AG09319 (cell line): Measurements from ENCODE around the gene RIPPLY3.
"Not testable (repeated sequence)": the region's sequence is repeated elsewhere in the genome, so short reads cannot be mapped to it uniquely, and the experiment has no call there.

Experiments used
- DNase-seq: peaks from one replicate; pipeline ENCODE4 v3.0.0-alpha.2; 2010; ENCODE audit warnings: low read depth; ENCODE audit errors: extremely low read depth
- TF ChIP-seq, protein P1 (sequence below): IDR thresholded peaks from 2 replicates; pipeline ENCODE4 v1.5.1; 2011; ENCODE audit warnings: low read depth, mild to moderate bottlenecking, inconsistent platforms, low read length, moderate library complexity

RIPPLY3 gene

DNA sequence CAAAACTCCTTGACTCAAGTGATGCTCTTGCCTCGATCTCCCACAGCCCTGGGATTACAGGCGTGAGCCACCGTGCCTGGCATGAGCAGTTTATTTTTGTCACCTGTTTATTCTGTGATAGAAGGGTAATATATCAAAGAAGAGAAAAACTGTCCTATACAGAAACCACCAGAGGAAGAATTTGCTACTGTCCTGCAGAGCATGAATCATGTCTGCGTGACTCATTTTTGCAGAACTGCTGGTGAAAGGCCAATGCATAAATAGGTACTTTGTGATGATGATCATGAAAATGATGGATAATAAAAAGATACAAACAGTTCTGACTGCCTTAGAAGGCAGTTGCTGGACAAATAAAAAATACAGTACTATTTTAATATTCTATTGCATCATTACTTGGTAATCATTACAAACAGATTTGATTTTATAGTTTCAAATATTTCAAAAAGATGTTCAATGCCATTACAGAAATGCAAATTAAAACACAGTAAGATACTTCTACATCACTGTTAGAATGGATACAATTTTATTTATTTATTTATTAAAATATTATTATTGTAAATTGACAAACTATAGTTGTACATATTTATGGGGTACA, 26.5 kb downstream of the RIPPLY3 start:
- TF ChIP-seq, protein P1, sequence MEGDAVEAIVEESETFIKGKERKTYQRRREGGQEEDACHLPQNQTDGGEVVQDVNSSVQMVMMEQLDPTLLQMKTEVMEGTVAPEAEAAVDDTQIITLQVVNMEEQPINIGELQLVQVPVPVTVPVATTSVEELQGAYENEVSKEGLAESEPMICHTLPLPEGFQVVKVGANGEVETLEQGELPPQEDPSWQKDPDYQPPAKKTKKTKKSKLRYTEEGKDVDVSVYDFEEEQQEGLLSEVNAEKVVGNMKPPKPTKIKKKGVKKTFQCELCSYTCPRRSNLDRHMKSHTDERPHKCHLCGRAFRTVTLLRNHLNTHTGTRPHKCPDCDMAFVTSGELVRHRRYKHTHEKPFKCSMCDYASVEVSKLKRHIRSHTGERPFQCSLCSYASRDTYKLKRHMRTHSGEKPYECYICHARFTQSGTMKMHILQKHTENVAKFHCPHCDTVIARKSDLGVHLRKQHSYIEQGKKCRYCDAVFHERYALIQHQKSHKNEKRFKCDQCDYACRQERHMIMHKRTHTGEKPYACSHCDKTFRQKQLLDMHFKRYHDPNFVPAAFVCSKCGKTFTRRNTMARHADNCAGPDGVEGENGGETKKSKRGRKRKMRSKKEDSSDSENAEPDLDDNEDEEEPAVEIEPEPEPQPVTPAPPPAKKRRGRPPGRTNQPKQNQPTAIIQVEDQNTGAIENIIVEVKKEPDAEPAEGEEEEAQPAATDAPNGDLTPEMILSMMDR, result no peak
- no peak for DNase-seq

DNA sequence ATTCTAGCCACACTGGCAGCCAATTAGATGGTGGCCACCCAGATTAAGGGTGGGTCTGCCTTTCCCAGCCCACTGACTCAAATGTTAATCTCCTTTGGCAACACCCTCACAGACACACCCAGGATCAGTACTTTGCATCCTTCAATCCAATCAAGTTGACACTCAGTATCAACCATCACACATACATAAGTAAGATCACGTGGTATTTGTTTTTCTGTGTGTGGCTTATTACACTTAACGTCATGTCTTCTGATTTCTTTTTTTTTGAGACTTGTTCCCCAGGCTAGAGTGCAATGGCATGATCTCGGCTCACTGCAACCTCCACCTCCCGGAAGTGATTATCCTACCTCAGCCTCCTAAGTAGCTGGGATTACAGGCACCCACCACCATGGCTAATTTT, 27.9 kb downstream of the RIPPLY3 start:
- not testable (repeated sequence) for DNase-seq

DNA sequence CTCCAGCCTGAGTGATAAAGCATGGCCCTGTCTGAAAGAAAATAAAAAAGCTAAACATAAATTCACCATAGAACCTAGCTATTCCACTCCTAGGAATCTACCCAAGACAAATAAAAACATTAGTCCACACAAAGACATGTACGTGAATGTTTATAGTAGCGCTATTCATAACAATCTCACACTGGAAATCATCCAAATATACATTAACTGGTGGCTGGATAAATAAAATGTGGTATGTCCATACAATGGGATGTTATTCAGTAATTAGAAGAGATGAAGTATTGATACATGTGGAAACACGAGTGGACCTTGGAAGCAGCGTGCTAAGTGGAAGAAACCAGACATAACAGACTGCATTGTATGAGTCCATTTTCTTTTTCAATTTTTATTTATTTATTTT, 29.7 kb downstream of the RIPPLY3 start:
- TF ChIP-seq, protein P1, result no peak
- DNase-seq, result no peak

DNA sequence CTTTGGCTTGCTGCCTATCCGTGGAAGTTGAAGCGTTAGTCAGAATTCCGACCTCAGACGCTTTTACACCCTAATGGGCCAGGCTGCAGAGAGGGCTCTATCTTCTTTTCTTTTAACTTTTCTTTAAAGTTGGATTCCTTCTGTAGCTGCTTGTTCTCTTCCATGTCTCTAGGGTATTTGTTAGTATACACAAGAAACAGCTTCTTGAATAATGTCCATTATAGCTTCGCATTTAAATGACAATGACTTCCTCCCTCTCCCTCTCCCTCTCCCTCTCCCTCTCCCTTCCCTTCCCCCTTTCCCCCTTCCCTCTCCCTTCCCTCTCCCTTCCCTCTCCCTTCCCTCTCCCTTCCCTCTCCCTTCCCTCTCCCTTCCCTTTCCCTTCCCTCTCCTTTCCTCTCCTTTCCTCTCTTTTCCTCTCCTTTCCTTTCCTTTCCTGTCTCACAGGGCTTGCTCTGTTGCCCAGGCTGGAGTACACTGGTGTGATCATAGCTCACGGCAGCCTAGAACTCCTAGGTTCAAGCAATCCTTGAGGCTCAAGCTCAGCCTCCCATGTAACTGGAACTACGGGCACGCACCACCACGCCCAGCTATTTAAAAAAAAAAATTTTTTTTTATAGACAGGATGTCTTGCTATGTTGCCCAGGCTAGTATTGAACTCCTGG, 33.0 kb downstream of the RIPPLY3 start:
- TF ChIP-seq, protein P1, result no peak

DNA sequence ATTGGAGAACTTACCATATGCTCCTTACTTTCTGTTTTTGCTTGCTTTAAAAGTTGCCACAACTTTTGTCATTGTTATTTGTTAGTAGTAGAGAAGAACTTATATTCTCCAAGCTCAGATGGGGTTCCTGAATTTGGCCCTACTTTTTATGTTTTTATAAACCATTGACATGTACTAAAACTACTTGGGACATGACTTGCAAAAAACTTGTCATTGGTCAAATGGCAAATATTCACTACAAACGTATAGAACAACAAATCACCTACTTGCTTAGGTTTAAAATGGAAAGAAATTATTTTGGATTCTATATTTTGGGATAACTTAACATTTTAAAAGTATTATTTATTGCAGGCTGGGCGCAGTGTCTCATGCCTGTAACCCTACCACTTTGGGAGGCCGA, 33.7 kb downstream of the RIPPLY3 start:
- TF ChIP-seq, protein P1, result no peak
- DNase-seq, result no peak

More for the DNA sequence above, 33.0 kb downstream of the RIPPLY3 start:
- DNase-seq, result no peak

DNA sequence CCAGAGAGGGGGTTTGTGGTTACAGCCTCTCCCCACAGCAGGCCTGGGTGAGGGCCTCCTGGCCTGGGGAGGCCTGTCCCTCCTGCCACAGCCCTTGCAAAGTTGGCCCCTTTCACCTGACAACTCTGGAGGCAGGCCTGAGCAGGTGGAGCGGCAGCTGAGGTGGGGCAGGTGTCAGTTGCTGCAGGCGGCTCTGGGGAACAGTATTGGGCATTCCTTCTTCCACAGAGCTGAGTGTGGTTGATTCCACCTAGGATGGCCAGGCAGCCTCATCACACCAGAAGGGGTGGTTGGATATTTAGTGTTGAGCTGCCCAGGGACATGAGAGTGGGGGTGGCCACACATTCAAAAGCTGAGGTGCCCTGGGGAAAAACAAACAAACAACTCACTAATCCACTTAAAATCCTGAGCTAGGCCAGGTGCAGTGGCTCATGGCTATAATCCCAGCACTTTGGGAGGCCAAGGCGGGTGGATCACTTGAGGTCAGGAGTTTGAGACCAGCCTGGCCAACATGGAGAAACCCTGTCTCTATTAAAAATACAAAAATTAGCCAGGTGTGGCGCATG, 35.3 kb downstream of the RIPPLY3 start:
- TF ChIP-seq, protein P1, result no peak

DNA sequence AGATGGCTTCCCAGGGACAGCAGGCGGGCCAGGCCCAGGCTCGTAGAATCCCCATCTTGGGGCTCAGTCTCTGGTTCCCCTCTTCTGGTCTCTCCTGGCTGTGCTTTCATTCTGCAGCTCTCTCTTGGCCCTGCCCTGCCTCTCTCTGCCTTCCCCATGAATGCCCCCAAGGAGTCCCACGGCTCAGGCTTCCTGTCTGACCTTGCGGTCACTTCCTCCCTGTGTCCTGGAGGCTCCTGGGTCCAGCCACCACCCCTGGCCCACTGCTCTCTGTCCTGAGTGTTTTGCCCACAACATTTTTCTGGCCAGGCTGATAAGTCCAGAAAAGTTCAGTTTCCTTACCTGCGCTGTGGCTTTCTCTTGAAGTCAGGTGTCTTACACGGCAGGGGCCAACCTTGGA, 37.3 kb downstream of the RIPPLY3 start:
- TF ChIP-seq, protein P1, result no peak
- DNase-seq, result no peak

More for the DNA sequence above, 35.3 kb downstream of the RIPPLY3 start:
- no peak for DNase-seq
